Fibroblast of pulmonary artery (primary cell): ENCODE data around the gene SNX15.
A peak's percentile ranks its signal among the peaks of the same experiment; 100 is the strongest.
"Not testable (repeated sequence)": the region's sequence is repeated elsewhere in the genome, so short reads cannot be mapped to it uniquely, and the experiment has no call there.

Source experiments
- DNase-seq: peaks from one replicate; pipeline ENCODE4 v3.0.0-alpha.2; 2010; ENCODE audit warnings: low read depth
- H3K4me3 ChIP-seq: replicated peaks from 2 replicates; pipeline ENCODE4 v1.5.1; 2011; ENCODE audit warnings: low read depth, mild to moderate bottlenecking, control low read depth, low read length, moderate library complexity
- TF ChIP-seq, protein P1 (sequence below): IDR thresholded peaks from 2 replicates; pipeline ENCODE4 v1.5.1; 2011; ENCODE audit warnings: mild to moderate bottlenecking, control low read depth, low read length, inconsistent platforms; ENCODE audit errors: missing control alignments

The SNX15 gene

DNA sequence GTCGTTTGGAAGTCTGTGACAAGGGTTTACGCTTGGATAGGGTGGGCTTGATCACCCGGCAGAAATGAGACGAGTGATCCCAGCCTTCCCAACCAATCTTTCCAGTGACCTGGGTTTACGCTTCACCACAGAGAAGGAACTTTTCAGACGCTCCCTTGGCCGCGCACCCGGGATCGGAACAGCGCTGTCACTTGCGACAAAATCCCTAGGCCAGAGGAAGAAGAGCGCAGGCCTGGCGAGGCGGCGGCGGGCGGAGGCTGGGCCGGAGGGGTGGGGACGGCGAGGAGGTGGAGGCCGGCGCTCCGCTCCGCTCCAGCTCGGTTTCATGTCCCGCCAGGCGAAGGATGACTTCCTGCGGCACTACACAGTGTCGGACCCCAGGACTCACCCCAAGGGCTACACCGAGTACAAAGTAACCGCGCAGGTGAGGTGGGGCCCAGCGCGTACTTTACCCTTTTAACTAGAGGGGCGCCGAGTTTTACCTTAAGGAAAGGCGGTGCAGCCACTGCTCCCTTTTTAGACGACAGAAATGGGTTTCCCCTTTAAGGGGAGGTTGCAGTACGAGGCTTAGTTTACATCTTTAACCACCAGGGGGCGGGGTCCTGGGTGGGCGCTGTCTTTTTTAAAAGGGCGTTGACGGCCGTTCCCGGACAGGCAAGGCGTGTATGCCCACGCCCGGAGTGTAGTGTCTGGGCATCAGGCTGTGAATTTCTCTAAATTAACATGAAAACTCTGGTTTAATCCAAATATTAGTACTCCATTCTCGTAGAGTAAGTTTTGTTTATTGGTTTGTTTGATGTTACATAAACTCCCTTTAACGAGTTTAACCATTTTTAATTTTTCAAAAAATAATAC, at the start of gene SNX15:
SNX15 (plus strand) TSS at position 227 of the 855 bp plus-strand sequence; CDS start at position 326, 99 bp downstream.
- peak within 1 kb of the TSS; percentile 64 for H3K4me3 ChIP-seq
- TF ChIP-seq, protein P1, sequence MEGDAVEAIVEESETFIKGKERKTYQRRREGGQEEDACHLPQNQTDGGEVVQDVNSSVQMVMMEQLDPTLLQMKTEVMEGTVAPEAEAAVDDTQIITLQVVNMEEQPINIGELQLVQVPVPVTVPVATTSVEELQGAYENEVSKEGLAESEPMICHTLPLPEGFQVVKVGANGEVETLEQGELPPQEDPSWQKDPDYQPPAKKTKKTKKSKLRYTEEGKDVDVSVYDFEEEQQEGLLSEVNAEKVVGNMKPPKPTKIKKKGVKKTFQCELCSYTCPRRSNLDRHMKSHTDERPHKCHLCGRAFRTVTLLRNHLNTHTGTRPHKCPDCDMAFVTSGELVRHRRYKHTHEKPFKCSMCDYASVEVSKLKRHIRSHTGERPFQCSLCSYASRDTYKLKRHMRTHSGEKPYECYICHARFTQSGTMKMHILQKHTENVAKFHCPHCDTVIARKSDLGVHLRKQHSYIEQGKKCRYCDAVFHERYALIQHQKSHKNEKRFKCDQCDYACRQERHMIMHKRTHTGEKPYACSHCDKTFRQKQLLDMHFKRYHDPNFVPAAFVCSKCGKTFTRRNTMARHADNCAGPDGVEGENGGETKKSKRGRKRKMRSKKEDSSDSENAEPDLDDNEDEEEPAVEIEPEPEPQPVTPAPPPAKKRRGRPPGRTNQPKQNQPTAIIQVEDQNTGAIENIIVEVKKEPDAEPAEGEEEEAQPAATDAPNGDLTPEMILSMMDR: peak; percentile 64
- DNase-seq: peak; percentile 98

DNA sequence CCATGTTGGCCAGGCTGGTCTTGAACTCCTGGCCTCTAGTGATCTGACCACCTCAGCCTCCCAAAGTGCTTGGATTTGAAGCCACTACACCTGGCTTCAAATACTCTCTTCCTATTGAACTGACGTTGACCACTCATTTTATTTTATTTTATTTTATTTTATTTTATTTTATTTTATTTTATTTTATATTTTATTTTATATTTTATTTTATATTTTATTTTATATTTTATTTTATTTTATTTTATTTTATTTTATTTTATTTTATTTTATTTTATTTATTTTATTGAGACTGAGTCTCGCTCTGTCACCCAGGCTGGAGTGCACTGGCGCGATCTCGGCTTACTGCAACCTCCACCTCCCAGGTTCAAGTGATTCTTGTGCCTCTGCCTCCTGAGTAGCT, 43.9 kb upstream of the SNX15 start:
- H3K4me3 ChIP-seq, DNase-seq: not testable (repeated sequence)

DNA sequence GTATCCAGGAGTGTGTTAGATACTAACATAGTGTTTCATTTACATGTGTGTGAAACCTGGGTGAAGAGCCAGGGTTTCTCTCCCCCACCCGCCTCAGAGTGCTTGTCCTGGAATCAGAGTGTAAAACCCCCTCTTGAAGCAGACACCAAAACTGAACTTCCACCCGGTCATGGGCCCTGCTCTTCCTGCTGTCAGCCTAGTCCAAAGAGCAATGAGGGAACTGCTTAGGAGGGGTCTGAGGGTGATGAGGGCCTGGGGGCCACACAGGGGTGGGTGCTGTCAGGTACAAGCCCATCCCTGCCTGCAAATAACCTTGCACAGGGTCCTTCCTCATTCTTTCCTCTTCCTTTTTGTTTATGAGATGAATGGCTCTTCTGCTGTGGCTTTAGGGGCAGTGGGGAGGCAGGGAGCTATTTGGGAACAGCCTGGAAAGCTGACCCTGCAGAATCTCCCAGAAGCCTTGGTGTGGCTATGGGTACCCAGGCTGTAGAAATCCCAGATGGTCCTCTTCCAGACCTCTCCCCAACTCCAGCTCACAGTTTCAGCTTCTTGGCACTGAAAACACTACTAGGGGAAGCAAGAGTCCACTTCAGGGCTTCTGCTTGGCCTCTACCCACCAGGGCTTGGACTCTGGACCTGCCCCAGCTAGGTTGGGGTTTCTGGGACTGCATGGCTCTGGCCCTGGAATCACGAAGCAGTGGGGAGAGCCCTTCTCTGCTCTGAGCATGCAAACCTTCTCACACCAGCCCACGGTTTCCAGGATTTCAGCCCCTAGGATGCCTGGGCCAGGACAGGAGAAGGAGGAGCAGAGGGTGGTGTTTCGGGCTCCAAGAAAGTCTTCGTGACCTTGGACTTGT, 39.0 kb upstream of the SNX15 start:
- TF ChIP-seq, protein P1: no peak
- DNase-seq: no peak
- H3K4me3 ChIP-seq: no peak overlapping the region

DNA sequence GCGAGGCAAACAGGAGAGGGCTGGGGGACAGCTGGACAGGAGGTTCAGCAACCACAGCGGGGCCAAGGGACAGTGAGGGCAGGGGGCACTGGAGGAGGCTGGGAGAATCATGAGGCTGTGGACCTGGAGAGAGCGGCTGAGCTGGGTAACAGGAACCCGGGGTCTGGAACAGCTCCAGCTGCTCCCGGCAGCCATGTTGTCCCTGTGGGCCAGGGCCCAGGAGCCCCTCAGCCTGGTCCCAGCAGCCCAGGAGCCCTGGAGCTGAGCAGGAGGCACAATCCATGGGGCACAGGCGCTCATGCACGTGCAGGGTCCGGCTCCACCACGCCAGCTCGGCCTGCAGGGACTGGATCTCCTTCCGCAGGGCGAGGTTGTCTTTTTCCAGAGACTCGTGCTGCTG, 37.8 kb upstream of the SNX15 start:
- H3K4me3 ChIP-seq: no peak overlapping the region
- TF ChIP-seq, protein P1: no peak
- no peak for DNase-seq

- no peak overlapping the region for H3K4me3 ChIP-seq
- DNase-seq: peak; percentile 53
- TF ChIP-seq, protein P1: no peak
Observed at GRCh38 chr11:64990222-64990923, 36.9 kb upstream of the SNX15 start.

- no peak overlapping the region for H3K4me3 ChIP-seq
- TF ChIP-seq, protein P1: no peak
- no peak for DNase-seq
Observed at GRCh38 chr11:64994318-64994717, 32.9 kb upstream of the SNX15 start.

DNA sequence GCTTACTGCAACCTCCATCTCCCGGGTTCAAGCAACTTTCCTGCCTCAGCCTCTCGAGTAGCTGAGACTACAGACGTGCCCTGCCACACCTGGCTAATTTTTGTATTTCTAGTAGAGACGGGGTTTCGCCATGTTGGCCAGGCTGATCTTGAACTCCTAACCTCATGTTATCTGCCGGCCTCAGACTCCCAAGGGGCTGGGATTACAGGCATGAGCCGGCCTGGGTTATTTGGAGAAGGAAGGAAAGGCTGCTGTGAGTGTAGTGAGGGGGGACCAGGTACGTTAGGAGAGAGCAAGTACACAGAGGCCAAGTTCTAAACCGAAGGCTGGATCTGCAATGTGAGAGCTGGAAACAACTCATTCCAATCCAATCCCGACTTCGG, 30.9 kb upstream of the SNX15 start:
- peak overlapping the region; percentile 42 for H3K4me3 ChIP-seq
- DNase-seq: no peak
- TF ChIP-seq, protein P1: no peak
